ENCODE results near the gene IL18BP. TPM values are rescaled to one million over a fixed set of nuclear protein-coding genes. Genes with fewer than 3 reads are reported as not detected.

Gene IL18BP
- total RNA-seq, 1 experiment from 2014 or later: 2.2 TPM

- DNase-seq (ENCODE audit: low read depth): no peak
Observed at GRCh38 chr11:72012897-72013721, 14.4 kb downstream of the IL18BP start.

DNA sequence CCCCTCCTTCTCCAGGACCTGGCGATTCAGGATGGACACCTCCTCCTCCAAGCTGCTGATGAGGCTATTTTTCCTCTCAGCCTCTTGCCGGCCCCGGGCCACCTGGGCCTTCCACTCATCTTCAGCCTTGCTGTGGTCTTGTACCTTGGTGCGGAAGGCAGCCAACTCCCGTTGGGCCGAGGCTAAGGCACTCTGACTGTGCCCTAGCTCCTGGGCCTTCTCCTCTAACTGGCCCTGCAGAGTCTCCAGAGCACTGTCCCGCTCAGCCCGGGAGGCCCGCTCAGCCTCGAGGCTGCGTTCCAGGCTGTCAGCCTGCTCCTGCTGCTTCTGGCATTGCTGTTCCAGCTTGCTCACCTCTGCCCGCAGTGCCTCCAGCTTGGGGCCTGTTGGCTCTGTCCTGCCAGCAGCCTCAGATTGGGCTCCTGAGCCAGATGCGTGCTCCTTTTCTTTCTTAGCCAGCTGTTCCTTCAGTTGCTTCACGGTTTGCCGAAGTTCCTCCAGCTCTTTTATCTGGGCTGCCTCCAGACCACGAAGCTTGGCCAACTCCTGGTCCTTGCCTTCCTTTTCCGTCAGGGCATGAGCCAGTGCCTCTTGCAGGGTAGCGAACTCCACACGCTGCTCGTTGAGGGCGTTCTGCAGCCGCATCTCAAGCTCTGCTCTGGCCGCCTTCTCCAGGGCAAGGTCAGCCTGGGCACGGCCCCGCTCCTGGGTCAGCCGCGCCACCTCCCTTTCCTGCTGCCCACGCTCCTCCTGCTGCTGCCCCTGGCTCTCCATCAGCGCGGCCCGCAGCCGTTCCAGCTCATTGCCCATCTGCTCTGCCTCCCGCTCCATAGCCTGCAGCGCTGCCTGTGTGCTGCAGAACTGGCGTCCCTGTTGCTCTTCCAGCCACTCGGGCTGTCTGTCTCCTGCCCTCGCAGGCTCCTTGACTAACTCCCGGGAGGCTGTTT, 15.3 kb downstream of the IL18BP start:
- DNase-seq (ENCODE audit: low read depth): no peak

DNA sequence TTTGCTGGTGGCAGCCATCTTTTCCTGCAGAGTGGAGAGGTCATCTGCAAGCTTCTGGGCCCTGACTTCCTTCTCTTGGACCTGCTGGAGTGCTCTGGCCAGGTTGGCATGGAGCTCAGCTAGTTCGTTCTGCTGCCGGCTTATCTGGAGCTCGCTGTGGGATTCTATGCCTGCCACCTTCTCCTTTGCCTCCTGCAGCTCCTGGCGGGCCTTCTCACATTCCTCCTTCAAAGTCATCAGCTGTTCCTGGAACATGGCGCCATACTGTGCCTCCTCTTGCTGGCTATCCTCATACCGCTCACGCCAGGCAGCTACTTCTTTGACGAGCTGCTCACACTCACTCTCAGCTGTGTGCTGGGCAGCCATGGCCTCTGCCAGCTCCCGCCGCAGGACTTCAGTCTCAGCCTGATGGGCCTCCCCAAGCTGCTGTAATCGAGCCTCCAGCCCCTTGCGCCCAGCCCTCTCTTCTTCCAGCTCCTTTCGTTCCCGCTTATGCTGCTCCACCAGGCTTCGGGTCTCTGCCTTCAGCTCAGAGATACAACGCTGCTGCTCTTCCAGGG, 16.1 kb downstream of the IL18BP start:
- no peak for DNase-seq (ENCODE audit: low read depth)

DNA sequence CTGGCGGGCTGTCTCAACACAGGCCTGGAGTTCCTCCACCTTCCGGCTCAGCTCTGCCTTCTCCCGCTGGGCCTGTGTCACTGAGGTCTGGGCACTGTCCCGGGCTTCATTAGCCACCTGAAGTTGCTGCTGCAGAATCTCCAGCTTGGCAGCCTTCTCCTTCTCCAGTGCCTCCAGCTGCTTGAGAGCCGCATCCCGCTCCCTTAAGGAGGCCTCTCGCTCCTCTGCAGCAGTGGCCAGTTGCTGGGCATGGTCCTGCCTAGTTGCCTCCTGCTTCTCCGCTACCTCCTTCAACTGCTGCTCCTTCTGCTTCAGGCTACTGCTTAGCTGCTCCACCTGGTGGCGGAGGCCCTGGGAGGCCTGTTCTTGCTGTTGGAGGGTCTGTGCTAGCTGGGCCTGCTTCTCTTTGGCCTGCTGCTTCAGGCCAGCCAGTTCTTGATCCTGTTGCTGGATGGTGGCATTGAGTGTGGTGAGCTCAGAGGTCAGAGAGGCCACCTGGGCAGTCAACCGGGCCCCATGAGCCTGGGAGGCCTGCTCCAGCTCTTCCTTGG, 16.9 kb downstream of the IL18BP start:
- no peak for DNase-seq (ENCODE audit: low read depth)

GRCh38 chr11:72018171-72018570, 19.5 kb downstream of the IL18BP start:
- no peak for DNase-seq (ENCODE audit: low read depth)

DNA sequence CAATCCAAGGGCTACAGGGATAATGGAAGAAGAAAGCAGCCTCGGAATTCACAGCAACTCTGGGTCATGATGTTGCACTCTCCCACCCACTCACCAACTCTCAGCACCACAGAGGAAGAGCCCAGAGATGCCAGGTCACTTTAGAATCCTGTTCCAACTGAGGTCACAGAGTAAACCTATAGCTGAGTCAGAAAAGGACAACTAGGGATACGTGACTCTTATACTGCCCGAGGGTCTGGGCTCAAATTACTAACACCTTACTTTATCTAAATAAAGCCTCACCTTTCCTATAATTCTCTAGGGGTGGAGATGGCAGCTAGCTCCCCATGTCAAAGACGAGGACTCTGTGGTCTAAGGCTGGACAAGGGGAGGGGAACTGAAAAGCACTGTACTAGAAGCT, 24.6 kb downstream of the IL18BP start:
- DNase-seq (ENCODE audit: low read depth): no peak

GRCh38 chr11:72024069-72024754, 25.5 kb downstream of the IL18BP start:
- no peak for DNase-seq (ENCODE audit: low read depth)

- no peak for DNase-seq (ENCODE audit: low read depth)
Observed at GRCh38 chr11:72026090-72026489, 27.4 kb downstream of the IL18BP start.

DNA sequence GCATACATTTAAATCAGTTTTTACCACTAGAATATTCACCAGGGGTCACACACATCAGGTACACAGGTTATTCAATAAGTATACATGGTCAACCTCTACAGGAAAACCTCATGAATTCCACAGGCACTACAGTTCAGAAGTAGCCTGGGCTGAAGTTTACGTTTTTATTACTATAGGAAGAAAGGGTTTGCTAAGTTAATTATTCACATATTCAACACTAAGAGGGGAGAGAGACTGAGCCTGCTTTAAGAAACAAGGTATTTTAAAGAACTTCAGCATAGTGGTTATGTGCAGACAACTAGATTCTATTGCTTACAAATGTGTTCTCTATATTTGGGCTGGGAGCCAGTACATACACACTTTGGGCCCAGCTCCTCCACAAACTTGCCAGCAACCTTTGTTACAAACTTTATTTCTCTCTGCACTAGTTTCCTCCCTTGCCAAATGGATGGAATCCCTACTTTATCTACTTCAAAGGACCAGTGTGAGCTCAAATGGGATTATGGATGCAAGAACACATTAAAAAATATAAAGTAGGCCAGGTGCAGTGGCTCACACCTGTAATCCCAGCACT, 31.9 kb downstream of the IL18BP start:
- DNase-seq (ENCODE audit: low read depth): no peak

DNA sequence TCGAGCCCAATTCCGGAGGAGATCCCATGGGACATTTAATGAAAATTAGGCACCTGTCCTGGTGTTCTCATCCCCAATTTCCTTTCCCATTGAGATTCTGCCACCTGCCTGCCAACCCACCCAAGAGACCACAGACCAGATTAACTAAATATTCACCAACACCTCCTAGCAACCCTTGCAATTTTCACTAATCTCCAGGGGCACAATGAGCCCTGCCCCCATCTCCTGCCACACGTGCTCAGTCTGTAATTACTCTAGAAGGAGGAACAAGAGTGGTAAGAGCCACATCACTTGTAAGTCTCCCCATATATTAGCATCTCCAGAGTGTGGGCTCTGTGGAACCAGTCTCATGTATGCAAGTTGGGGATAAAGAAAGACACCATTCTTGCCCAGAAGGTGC, 38.0 kb downstream of the IL18BP start:
- no peak for DNase-seq (ENCODE audit: low read depth)

DNA sequence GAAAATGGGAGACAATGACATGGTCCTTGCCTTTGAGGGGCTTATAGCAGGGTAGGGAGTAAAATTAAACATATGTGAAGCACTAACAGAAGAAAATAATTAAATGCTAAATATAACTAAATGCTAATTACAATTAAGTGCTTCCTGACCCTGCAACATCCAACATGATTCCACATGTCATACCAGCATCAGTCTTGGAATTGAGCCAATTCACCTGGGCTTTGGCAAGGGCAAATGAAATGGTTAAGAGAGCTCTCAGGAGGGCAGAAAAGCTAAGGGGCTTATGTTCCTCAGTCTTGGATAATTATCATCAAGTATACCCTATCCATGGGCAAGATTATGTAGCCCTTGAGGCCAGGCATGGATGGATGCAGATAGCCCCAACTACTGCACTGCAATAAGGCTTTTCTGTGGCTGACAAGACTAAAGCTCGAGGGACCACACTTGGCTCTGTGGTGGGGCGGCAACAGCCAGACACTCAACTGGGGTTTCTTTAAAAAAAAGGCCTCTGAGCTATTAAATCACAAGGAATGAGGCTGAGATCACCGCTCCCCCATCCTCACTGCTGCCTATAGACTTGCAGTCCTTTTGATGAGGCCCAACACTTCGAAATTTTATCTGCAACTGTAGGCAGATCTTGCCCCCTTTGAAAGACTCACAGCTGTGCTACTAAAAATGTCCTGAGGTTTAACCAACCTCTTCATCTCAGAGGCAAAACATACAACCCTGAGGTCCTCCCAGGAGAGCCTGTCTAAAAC, 39.0 kb downstream of the IL18BP start:
- DNase-seq (ENCODE audit: low read depth): no peak

GRCh38 chr11:72038491-72038890, 39.8 kb downstream of the IL18BP start:
- DNase-seq (ENCODE audit: low read depth): no peak

DNA sequence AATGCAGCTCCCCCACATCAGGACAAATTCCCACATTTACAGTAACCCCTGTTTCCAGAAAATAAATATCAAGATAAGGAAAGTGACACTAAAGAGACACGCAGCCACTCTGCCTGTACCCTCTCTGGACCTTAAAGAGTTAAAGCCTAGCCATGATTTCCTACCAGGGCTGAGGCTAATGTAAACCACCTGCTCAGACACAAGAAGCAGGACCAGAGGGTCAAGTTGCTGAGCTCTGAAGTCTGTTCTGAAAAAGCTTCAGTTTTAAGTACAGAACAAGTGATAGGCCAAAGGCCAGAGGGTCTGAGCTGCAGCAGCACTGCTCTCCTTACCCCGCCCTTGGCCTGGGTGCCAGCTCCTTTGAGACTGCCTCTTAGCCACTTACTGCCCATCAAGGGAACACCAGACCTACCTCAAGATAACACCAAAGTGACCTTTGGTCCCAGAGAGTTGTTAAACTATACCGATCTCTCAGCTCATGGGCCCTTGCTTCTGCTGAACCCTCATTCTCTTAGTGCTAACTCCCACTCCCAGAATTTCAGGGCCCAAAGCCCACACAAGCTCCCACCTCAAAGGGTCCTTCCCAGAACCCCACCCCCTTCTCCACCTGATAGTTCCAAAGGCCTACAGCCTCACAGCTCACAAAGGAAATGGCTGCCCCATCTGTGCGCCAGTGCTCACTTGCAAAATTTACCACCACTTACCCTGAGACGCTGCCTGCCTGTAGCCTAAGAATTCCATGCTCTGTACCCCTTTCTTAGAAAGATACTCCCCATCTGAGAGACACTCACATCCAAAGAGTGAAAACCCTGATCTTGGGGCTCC, 40.5 kb downstream of the IL18BP start:
- DNase-seq (ENCODE audit: low read depth): no peak

DNA sequence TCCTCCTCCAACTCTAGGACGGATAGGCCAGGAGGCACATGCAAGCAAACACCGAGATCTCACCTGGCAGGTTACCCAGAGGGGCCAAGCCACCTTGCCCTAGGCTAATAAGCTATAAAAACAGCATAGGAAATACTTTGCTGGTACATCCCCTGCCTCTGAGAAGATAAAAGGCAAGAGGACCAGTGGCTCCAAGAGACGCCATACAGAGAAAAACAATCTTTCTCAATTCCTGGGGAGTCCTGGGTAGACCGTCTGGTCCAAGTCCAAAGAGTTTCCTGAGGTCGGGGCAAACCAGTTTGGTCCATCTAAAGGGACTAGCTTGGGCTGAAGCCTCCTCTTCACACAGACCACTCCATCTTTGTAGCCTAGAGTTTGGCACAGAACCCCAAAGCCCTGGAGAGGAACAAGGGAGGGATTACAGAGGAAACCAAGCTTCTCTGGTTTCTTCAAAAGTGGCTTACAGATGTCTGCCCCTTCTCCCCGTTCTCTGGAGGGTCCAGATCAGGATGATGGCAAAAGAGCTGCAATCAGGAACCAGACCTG, 41.2 kb downstream of the IL18BP start:
- no peak for DNase-seq (ENCODE audit: low read depth)

- DNase-seq (ENCODE audit: low read depth): peak; percentile 91
Observed at GRCh38 chr11:72040491-72041363, 42.0 kb downstream of the IL18BP start.

GRCh38 chr11:72041364-72042063, 42.8 kb downstream of the IL18BP start:
- peak; percentile 80 for DNase-seq (ENCODE audit: low read depth)

DNA sequence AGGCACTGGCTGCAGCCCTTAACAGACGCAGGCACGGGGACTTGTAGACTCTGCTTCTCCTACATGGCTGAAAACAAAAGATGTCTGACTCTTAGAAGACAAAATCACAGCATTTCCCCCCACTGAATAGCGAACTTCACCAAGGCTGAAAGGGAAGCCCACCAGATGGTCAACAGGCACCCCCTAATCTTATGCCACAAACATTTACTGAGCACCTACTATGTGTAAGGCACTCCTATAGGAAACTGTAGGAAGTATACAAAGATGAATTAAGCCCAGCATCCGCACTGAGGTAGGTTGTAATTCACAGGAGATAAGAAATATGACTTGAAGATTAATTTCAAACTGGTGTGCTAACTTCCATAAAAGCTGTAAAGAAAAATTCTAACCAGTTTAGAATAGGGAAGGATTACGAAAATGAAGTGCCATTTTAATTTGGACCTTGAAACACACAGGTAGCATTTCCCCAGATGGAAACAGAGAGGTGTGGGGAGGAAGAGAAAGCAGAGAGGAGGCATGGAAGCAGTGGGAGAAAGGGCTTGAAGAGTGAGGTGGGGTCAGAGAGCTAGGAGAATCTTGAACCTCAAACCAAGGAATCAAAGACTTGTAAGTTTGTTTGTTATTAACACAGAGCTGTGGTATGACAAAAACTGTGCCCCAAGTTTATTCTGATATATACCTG, 43.5 kb downstream of the IL18BP start:
- no peak for DNase-seq (ENCODE audit: low read depth)
